SU-DHL-6 (cell line): Measurements from ENCODE around the gene PRDM15.

Experiments used
- H2AFZ ChIP-seq: fragments of 200-600 bp; sonication (generic); 2 replicates; pipeline ENCODE4 v1.6.1; 2014; ENCODE audit warnings: low read depth, mild to moderate bottlenecking, moderate library complexity, mixed read lengths, antibody characterized with exemption, low read length; ENCODE audit not compliant: severe bottlenecking
- H3F3A ChIP-seq: fragments of 200-600 bp; shearing (Covaris generic); 2 replicates; pipeline ENCODE4 v1.6.0; 2016; ENCODE audit warnings: antibody characterized with exemption, mild to moderate bottlenecking; ENCODE audit not compliant: insufficient read depth
- H3K27ac ChIP-seq: fragments of 200-600 bp; sonication (generic); 2 replicates; pipeline ENCODE4 v1.5.1; 2016; ENCODE audit warnings: low read depth, mild to moderate bottlenecking, low read length, moderate library complexity, mixed read lengths
- H3K27me3 ChIP-seq: fragments of 200-600 bp; sonication (generic), shearing (Covaris generic); 2 replicates; pipeline ENCODE4 v1.6.0; 2014; ENCODE audit warnings: mild to moderate bottlenecking, low read length
- H3K36me3 ChIP-seq: fragments of 200-600 bp; sonication (generic); 2 replicates; pipeline ENCODE4 v1.6.1; 2014; ENCODE audit warnings: mild to moderate bottlenecking, low read length, mixed read lengths
- H3K4me2 ChIP-seq: fragments of 300-600, 200-600 bp; shearing (Covaris generic), sonication (generic); 2 replicates; pipeline ENCODE4 v1.6.0; 2014; ENCODE audit warnings: low read length, low read depth, mild to moderate bottlenecking; ENCODE audit not compliant: poor library complexity, severe bottlenecking
- H3K4me3 ChIP-seq: fragments of 200-600 bp; sonication (generic); 2 replicates; pipeline ENCODE4 v1.5.1; 2014; ENCODE audit warnings: antibody characterized with exemption, low read length, mild to moderate bottlenecking, mixed read lengths; ENCODE audit not compliant: insufficient read depth, poor library complexity, severe bottlenecking
- H3K79me2 ChIP-seq: fragments of 200-600 bp; sonication (generic); 2 replicates; pipeline ENCODE4 v1.6.1; 2014; ENCODE audit warnings: mild to moderate bottlenecking, low read length, moderate library complexity; ENCODE audit not compliant: insufficient read depth
- H3K9ac ChIP-seq: fragments of 200-600 bp; sonication (generic); 2 replicates; pipeline ENCODE4 v1.7.0; 2014; ENCODE audit warnings: mild to moderate bottlenecking, low read length
- H3K9me2 ChIP-seq: fragments of 200-600 bp; sonication (generic); replicated peaks from 2 replicates; pipeline ENCODE4 v1.6.1; 2014; ENCODE audit warnings: low read length; ENCODE audit not compliant: insufficient read depth
- H3K9me3 ChIP-seq: fragments of 200-600 bp; sonication (generic); 2 replicates; pipeline ENCODE4 v1.6.1; 2014; ENCODE audit warnings: low read length, mixed read lengths; ENCODE audit not compliant: insufficient read depth
- H4K20me1 ChIP-seq: fragments of 200-600 bp; sonication (generic); 2 replicates; pipeline ENCODE4 v1.6.1; 2014; ENCODE audit warnings: low read depth, mild to moderate bottlenecking, antibody characterized with exemption, low read length, moderate library complexity, mixed read lengths
- CTCF ChIP-seq: fragments of 200-600 bp; sonication (generic); IDR thresholded peaks from one replicate; pipeline ENCODE4 v1.5.1; 2017; ENCODE audit warnings: antibody characterized with exemption, mild to moderate bottlenecking, low read length, moderate library complexity; ENCODE audit not compliant: insufficient read depth, poor library complexity, severe bottlenecking
- EZH2phosphoT487 ChIP-seq: fragments of 200-600 bp; sonication (generic), shearing (Covaris generic); conservative IDR thresholded peaks from 2 replicates; pipeline ENCODE4 v1.6.1; 2018; ENCODE audit warnings: mild to moderate bottlenecking, antibody characterized with exemption, low read length, moderate library complexity, mixed read lengths

PRDM15 gene

GRCh38 chr21:41812679-41813078, 66.5 kb downstream of the PRDM15 start:
- Histone ChIP-seq H4K20me1 (no peaks in the 10 kb centered on the region; the same call in 1 of the 2 replicates), H3K27me3 (no peaks in the 10 kb centered on the region), H3K27ac (no peak overlapping the region), H3K9ac (no peak overlapping the region), H3F3A (peaks cover 13% of the 10 kb centered on the region), H3K4me3 (no peak overlapping the region), H3K9me3 (no peaks in the 10 kb centered on the region), H3K9me2 (no peaks in the 10 kb centered on the region), H3K79me2 (peaks cover 60% of the 10 kb centered on the region), H3K4me2 (no peak overlapping the region), H2AFZ (no peak overlapping the region), H3K36me3 (peaks cover 38% of the 10 kb centered on the region)
- TF ChIP-seq EZH2phosphoT487, result no peak

GRCh38 chr21:41810597-41810932, 68.6 kb downstream of the PRDM15 start:
- Histone ChIP-seq H3K79me2 (peaks cover 67% of the 10 kb centered on the region), H2AFZ (no peak overlapping the region), H3K27me3 (no peaks in the 10 kb centered on the region), H3K27ac (no peak overlapping the region), H3K36me3 (peaks cover 46% of the 10 kb centered on the region), H3K4me3 (no peak overlapping the region), H3K9me3 (no peaks in the 10 kb centered on the region), H3K4me2 (no peak overlapping the region), H3K9ac (no peak overlapping the region), H4K20me1 (peaks cover 9% of the 10 kb centered on the region; the same call in 1 of the 2 replicates), H3K9me2 (no peaks in the 10 kb centered on the region), H3F3A (0 out of 2 replicates have a peak, but pooled peaks cover 11% of the 10 kb centered on the region)
- no peak for TF ChIP-seq EZH2phosphoT487
- no peak for TF ChIP-seq CTCF

- H4K20me1 ChIP-seq, result peaks cover 15% of the 10 kb centered on the region; the same call in 1 of the 2 replicates
- no peaks in the 10 kb centered on the region for H3K27me3 ChIP-seq
- TF ChIP-seq CTCF (no peak), EZH2phosphoT487 (no peak)
- H3K36me3 ChIP-seq, result peaks cover 43% of the 10 kb centered on the region
- H3K79me2 ChIP-seq, result peaks cover 64% of the 10 kb centered on the region
- no peaks in the 10 kb centered on the region for H3K9me3 ChIP-seq
- H3F3A ChIP-seq, result 0 out of 2 replicates have a peak, but pooled peaks cover 11% of the 10 kb centered on the region
- H3K9ac ChIP-seq, result no peak overlapping the region
- H3K4me2 ChIP-seq, result no peak overlapping the region
- H3K4me3 ChIP-seq, result no peak overlapping the region
- no peak overlapping the region for H2AFZ ChIP-seq
- H3K9me2 ChIP-seq, result no peaks in the 10 kb centered on the region
- no peak overlapping the region for H3K27ac ChIP-seq
These were observed 69.1 kb downstream of the PRDM15 start for GRCh38 chr21:41809891-41810596.

GRCh38 chr21:41808846-41809245, 70.3 kb downstream of the PRDM15 start:
- TF ChIP-seq CTCF (no peak), EZH2phosphoT487 (no peak)
- H2AFZ ChIP-seq, result no peak overlapping the region
- H3K36me3 ChIP-seq, result peaks cover 47% of the 10 kb centered on the region
- H3K4me3 ChIP-seq, result no peak overlapping the region
- H3K27me3 ChIP-seq, result no peaks in the 10 kb centered on the region
- H3K27ac ChIP-seq, result no peak overlapping the region
- no peaks in the 10 kb centered on the region for H3K9me3 ChIP-seq
- H3K9ac ChIP-seq, result no peak overlapping the region
- no peaks in the 10 kb centered on the region for H3K9me2 ChIP-seq
- peaks cover 64% of the 10 kb centered on the region for H3K79me2 ChIP-seq
- H4K20me1 ChIP-seq, result peaks cover 15% of the 10 kb centered on the region; the same call in 1 of the 2 replicates
- H3K4me2 ChIP-seq, result no peak overlapping the region
- 0 out of 2 replicates have a peak, but pooled peaks cover 11% of the 10 kb centered on the region for H3F3A ChIP-seq
